Neural cell (in vitro differentiated cells): ENCODE measurements around the gene LARGE1. TPM values are rescaled to one million over a fixed set of nuclear protein-coding genes. Genes with fewer than 3 reads are reported as not detected.
A peak's percentile ranks its signal among the peaks of the same experiment; 100 is the strongest.

Experiments used
- H2AFZ ChIP-seq: fragments of 200-600, 300-800 bp; sonication (generic), shearing (Covaris generic); 2 replicates; pipeline ENCODE4 v1.6.0; 2014; ENCODE audit warnings: low read depth, mild to moderate bottlenecking, antibody characterized with exemption, low read length, moderate library complexity
- H3F3A ChIP-seq: fragments of 200-600 bp; shearing (Covaris generic); 2 replicates; pipeline ENCODE4 v1.6.1; 2016; ENCODE audit warnings: mild to moderate bottlenecking, moderate library complexity, mixed read lengths, antibody characterized with exemption, low read length; ENCODE audit not compliant: insufficient read depth, poor library complexity, severe bottlenecking
- H3K27ac ChIP-seq: fragments of 200-600, 300-800 bp; sonication (generic), shearing (Covaris generic); 2 replicates; pipeline ENCODE4 v1.5.1; 2014; ENCODE audit warnings: mild to moderate bottlenecking, low read length, moderate library complexity
- H3K27me3 ChIP-seq: fragments of 300-800, 200-600 bp; sonication (generic), shearing (Covaris generic); 2 replicates; pipeline ENCODE4 v1.6.0; 2014; ENCODE audit warnings: mild to moderate bottlenecking, low read depth, low read length, moderate library complexity; ENCODE audit not compliant: insufficient read depth
- H3K36me3 ChIP-seq: fragments of 300-800, 200-600 bp; sonication (generic), shearing (Covaris generic); 2 replicates; pipeline ENCODE4 v1.5.1; 2014; ENCODE audit warnings: mild to moderate bottlenecking, antibody characterized with exemption, low read length, moderate library complexity; ENCODE audit not compliant: insufficient read depth
- H3K4me2 ChIP-seq: fragments of 300-800, 200-600 bp; sonication (generic), shearing (Covaris generic); 2 replicates; pipeline ENCODE4 v1.6.0; 2014; ENCODE audit warnings: mild to moderate bottlenecking, low read length
- H3K4me3 ChIP-seq: fragments of 300-800, 200-600 bp; sonication (generic), shearing (Covaris generic); 2 replicates; pipeline ENCODE4 v1.5.1; 2014; ENCODE audit warnings: mild to moderate bottlenecking, low read length, moderate library complexity
- H3K79me2 ChIP-seq: fragments of 200-600 bp; shearing (Covaris generic); replicated peaks from 2 replicates; pipeline ENCODE4 v1.6.0; 2014; ENCODE audit warnings: mild to moderate bottlenecking, low read length, moderate library complexity; ENCODE audit not compliant: insufficient read depth
- H3K9ac ChIP-seq: fragments of 300-800, 200-600 bp; sonication (generic), shearing (Covaris generic); 2 replicates; pipeline ENCODE4 v1.6.1; 2016; ENCODE audit warnings: mild to moderate bottlenecking, low read length, mixed read lengths
- H3K9me2 ChIP-seq: fragments of 200-600 bp; shearing (Covaris generic); 2 replicates; pipeline ENCODE4 v1.6.1; 2016; ENCODE audit warnings: mild to moderate bottlenecking, low read length, mixed read lengths; ENCODE audit not compliant: insufficient read depth
- H3K9me3 ChIP-seq: fragments of 200-600, 300-800 bp; sonication (generic), shearing (Covaris generic); 2 replicates; pipeline ENCODE4 v1.6.1; 2016; ENCODE audit warnings: mild to moderate bottlenecking, mixed run types, low read length, moderate library complexity, mixed read lengths
- H4K20me1 ChIP-seq: fragments of 200-600 bp; shearing (Covaris generic); 2 replicates; pipeline ENCODE4 v1.6.1; 2016; ENCODE audit warnings: mild to moderate bottlenecking, mixed run types; ENCODE audit not compliant: insufficient read depth
- CTCF ChIP-seq: fragments of 450-650 bp; IDR thresholded peaks from 2 replicates; pipeline ENCODE4 v1.5.1; 2014; ENCODE audit warnings: antibody characterized with exemption, mild to moderate bottlenecking, moderate library complexity; ENCODE audit not compliant: poor library complexity, severe bottlenecking
- EP300 ChIP-seq: fragments of 450-650 bp; conservative IDR thresholded peaks from 2 replicates; pipeline ENCODE4 v1.6.1; 2014; ENCODE audit warnings: antibody characterized with exemption, mild to moderate bottlenecking, moderate library complexity; ENCODE audit not compliant: poor library complexity, severe bottlenecking
- EZH2 ChIP-seq: fragments of 200-600, 300-800 bp; shearing (Covaris generic), sonication (generic); IDR thresholded peaks from 2 replicates; pipeline ENCODE4 v1.6.1; 2014; ENCODE audit warnings: antibody characterized with exemption, low read length, borderline replicate concordance, mild to moderate bottlenecking; ENCODE audit not compliant: insufficient read depth, poor library complexity, severe bottlenecking
- MXI1 ChIP-seq: fragments of 450-650 bp; conservative IDR thresholded peaks from 2 replicates; pipeline ENCODE4 v1.6.1; 2014; ENCODE audit warnings: antibody characterized with exemption, mild to moderate bottlenecking; ENCODE audit not compliant: poor library complexity, severe bottlenecking
- POLR2AphosphoS5 ChIP-seq: IDR thresholded peaks from 2 replicates; pipeline ENCODE4 v1.6.1; 2012
- RAD21 ChIP-seq: fragments of 450-650 bp; conservative IDR thresholded peaks from 2 replicates; pipeline ENCODE4 v1.6.1; 2014; ENCODE audit warnings: antibody characterized with exemption, mild to moderate bottlenecking, moderate library complexity
- REST ChIP-seq: IDR thresholded peaks from 2 replicates; pipeline ENCODE4 v1.6.1; 2012; ENCODE audit warnings: borderline replicate concordance
- SMC3 ChIP-seq: fragments of 450-650 bp; conservative IDR thresholded peaks from 2 replicates; pipeline ENCODE4 v1.6.1; 2014; ENCODE audit warnings: antibody characterized with exemption, mild to moderate bottlenecking, moderate library complexity; ENCODE audit not compliant: poor library complexity
- TAF1 ChIP-seq: IDR thresholded peaks from 2 replicates; pipeline ENCODE4 v1.6.1; 2012; ENCODE audit warnings: low read depth
- polyA plus RNA-seq: library from polyadenylated mRNA; depleted of rRNA; stranded (reverse); fragments of >200 nt; gene quantifications from 2 replicates; pipeline ENCODE4 v1.2.3, GENCODE V29; 2014

LARGE1 gene
- polyA plus RNA-seq, 1 donor from 2014 or later, result 27.5 TPM

GRCh38 chr22:33260498-33260897 is 659.8 kb downstream of the LARGE1 start:
- Histone ChIP-seq H3F3A (no peaks in the 10 kb centered on the region), H3K27ac (no peak overlapping the region), H2AFZ (no peak overlapping the region), H3K4me3 (no peak overlapping the region), H4K20me1 (no peaks in the 10 kb centered on the region), H3K4me2 (no peak overlapping the region), H3K79me2 (no peaks in the 10 kb centered on the region), H3K9ac (no peak overlapping the region), H3K9me3 (no peaks in the 10 kb centered on the region), H3K36me3 (no peaks in the 10 kb centered on the region), H3K27me3 (no peaks in the 10 kb centered on the region), H3K9me2 (no peaks in the 10 kb centered on the region)
- TF ChIP-seq EP300 (no peak), RAD21 (no peak), REST (no peak), SMC3 (no peak), TAF1 (no peak), MXI1 (no peak), CTCF (no peak), EZH2 (no peak)

GRCh38 chr22:33255791-33256190 is 664.5 kb downstream of the LARGE1 start:
- no peak overlapping the region for H2AFZ ChIP-seq
- H3K9me2 ChIP-seq, result no peaks in the 10 kb centered on the region
- no peaks in the 10 kb centered on the region for H3K27me3 ChIP-seq
- no peaks in the 10 kb centered on the region for H3F3A ChIP-seq
- H4K20me1 ChIP-seq, result no peaks in the 10 kb centered on the region
- H3K9ac ChIP-seq, result no peak overlapping the region
- H3K9me3 ChIP-seq, result no peaks in the 10 kb centered on the region
- peak; percentile 21 for TF ChIP-seq POLR2AphosphoS5
- TF ChIP-seq EP300, result peak; percentile 38
- no peak for TF ChIP-seq RAD21
- TF ChIP-seq EZH2, result no peak
- H3K27ac ChIP-seq, result no peak overlapping the region
- no peaks in the 10 kb centered on the region for H3K79me2 ChIP-seq
- H3K36me3 ChIP-seq, result no peaks in the 10 kb centered on the region
- no peak overlapping the region for H3K4me2 ChIP-seq
- no peak overlapping the region for H3K4me3 ChIP-seq

- Histone ChIP-seq H3F3A (no peaks in the 10 kb centered on the region), H3K9ac (no peak overlapping the region), H3K27me3 (no peaks in the 10 kb centered on the region), H3K9me2 (no peaks in the 10 kb centered on the region), H3K4me3 (no peak overlapping the region), H3K4me2 (no peak overlapping the region), H4K20me1 (no peaks in the 10 kb centered on the region), H3K27ac (no peak overlapping the region), H3K79me2 (no peaks in the 10 kb centered on the region), H2AFZ (no peak overlapping the region), H3K36me3 (no peaks in the 10 kb centered on the region), H3K9me3 (no peaks in the 10 kb centered on the region)
- TF ChIP-seq POLR2AphosphoS5, result peak; percentile 27
- TF ChIP-seq MXI1, result no peak
- TF ChIP-seq EP300, result peak; percentile 76
- no peak for TF ChIP-seq TAF1
- TF ChIP-seq REST, result no peak
- no peak for TF ChIP-seq CTCF
- TF ChIP-seq RAD21, result no peak
- TF ChIP-seq EZH2, result no peak
- TF ChIP-seq SMC3, result no peak
Measured at GRCh38 chr22:33248948-33249347, 671.3 kb downstream of the LARGE1 start.
